NB4 (cell line): ENCODE results near the gene CBFA2T3.

ENCODE experiments used
- POLR2A ChIP-seq: IDR thresholded peaks from 2 replicates; pipeline ENCODE4 v1.6.1; 2011; ENCODE audit warnings: mild to moderate bottlenecking; ENCODE audit not compliant: insufficient read length; ENCODE audit errors: extremely low read depth
- TF ChIP-seq, protein P1 (sequence below): IDR thresholded peaks from one replicate; pipeline ENCODE4 v1.5.1; 2012; ENCODE audit warnings: low read depth, low read length
- TF ChIP-seq, protein P2 (sequence below): IDR thresholded peaks from 2 replicates; pipeline ENCODE4 v1.6.1; 2011; ENCODE audit warnings: low read depth, low read length

DNA sequence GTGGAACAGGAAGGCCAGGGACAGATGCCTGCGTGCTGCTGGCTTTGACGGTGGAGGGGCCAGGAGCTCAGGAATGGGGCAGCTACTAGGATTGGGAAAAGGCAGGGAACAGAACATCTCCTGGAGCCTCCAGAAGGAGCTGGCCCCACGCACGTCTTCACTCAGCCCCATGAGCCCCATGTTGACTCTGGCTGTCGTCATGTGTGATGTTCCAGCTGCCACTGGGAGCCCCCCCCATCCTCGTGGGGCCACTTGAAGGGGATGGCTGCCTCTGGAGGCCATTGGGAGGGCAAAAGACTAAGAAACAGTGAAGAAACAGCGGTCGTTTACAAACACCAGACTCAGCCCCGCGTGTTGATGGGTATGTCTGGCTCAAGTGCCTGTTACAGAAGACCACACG lies 146.7 kb downstream of the CBFA2T3 start:
- TF ChIP-seq, protein P1, sequence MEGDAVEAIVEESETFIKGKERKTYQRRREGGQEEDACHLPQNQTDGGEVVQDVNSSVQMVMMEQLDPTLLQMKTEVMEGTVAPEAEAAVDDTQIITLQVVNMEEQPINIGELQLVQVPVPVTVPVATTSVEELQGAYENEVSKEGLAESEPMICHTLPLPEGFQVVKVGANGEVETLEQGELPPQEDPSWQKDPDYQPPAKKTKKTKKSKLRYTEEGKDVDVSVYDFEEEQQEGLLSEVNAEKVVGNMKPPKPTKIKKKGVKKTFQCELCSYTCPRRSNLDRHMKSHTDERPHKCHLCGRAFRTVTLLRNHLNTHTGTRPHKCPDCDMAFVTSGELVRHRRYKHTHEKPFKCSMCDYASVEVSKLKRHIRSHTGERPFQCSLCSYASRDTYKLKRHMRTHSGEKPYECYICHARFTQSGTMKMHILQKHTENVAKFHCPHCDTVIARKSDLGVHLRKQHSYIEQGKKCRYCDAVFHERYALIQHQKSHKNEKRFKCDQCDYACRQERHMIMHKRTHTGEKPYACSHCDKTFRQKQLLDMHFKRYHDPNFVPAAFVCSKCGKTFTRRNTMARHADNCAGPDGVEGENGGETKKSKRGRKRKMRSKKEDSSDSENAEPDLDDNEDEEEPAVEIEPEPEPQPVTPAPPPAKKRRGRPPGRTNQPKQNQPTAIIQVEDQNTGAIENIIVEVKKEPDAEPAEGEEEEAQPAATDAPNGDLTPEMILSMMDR: no peak
- no peak for TF ChIP-seq POLR2A
- TF ChIP-seq, protein P2, sequence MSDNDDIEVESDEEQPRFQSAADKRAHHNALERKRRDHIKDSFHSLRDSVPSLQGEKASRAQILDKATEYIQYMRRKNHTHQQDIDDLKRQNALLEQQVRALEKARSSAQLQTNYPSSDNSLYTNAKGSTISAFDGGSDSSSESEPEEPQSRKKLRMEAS: no peak
